ENCODE results near the gene KIZ. TPM values are rescaled to one million over a fixed set of nuclear protein-coding genes. Genes with fewer than 3 reads are reported as not detected.
A peak's percentile ranks its signal among the peaks of the same experiment; 100 is the strongest.

Gene KIZ
- total RNA-seq, 4 donors from 2014 or later = 23.2 to 58.7 (median 28.3) TPM

DNA sequence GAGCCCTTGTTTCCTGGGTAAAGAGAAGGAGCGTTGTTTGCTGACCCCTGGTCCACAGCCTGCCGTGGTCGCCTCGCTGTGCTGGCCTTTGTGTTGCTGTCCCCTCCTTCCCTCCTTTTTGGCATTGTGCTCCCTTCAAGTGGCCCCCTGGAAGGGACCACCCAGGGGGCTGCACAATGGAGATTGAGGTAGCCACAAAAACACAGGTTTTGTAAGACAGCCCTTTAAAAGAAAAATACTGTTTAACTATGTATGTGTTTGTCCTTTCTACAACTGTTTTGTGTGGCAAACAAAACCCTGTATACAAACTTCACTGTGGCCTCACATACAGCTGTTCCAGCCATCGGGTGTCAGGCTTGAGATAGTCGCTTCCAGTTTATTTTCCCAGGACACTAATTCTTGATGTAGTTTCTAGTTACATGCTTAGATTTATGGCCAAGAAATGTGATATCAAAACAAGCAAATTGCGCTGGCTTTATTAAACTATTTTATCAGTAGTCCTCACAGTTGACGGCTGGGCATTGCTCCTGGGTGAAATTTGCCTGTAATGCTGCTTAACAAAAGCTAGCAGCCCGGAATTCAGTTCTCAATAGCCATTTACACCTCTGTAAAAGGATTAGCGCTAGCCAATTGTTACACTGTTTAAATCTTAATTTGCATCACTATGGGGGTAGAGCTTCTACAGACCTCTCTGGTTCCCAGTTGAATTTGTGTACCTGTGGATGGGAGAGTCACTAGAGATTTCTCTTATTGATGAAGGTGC lies 64.1 kb downstream of the KIZ start:
- H3K9me3 ChIP-seq = no peaks in the 10 kb centered on the region
- TF ChIP-seq, protein P1, sequence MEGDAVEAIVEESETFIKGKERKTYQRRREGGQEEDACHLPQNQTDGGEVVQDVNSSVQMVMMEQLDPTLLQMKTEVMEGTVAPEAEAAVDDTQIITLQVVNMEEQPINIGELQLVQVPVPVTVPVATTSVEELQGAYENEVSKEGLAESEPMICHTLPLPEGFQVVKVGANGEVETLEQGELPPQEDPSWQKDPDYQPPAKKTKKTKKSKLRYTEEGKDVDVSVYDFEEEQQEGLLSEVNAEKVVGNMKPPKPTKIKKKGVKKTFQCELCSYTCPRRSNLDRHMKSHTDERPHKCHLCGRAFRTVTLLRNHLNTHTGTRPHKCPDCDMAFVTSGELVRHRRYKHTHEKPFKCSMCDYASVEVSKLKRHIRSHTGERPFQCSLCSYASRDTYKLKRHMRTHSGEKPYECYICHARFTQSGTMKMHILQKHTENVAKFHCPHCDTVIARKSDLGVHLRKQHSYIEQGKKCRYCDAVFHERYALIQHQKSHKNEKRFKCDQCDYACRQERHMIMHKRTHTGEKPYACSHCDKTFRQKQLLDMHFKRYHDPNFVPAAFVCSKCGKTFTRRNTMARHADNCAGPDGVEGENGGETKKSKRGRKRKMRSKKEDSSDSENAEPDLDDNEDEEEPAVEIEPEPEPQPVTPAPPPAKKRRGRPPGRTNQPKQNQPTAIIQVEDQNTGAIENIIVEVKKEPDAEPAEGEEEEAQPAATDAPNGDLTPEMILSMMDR (IDR thresholded peaks at IDR 0.05) = no peak
- TF ChIP-seq POLR2A (IDR thresholded peaks at IDR 0.05) = no peak
- no peak overlapping the region for H3K4me3 ChIP-seq
- H3K4me1 ChIP-seq = no peaks in the 10 kb centered on the region
- DNase-seq = no peak
- H3K27ac ChIP-seq = peak overlapping the region in 1 of 2 donors; percentile 64
- no peaks in the 10 kb centered on the region for H3K27me3 ChIP-seq
- intact Hi-C loops (cut with DNase I; ENCODE audit: low total_unique reads) = no loop called here
- no peaks in the 10 kb centered on the region for H3K36me3 ChIP-seq

DNA sequence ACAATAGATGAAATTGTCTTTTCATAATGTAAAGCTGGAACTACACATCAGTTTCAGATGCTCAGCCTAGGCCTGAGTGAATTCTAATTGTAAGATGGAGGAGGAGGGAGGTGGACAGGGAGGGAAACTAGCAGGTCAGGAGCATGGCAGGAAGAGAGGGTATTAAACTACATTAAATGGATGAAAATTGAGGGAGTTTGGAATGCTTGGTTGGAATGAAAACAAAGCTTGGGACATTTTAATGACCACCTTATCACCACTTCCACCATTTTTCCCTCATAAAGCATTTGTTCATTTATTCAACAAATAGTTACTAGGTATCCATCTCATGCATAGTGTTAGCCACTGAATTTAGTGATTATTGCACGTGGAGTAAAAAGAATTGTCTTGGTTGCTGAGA lies 65.0 kb downstream of the KIZ start:
- peak overlapping the region in 1 of 2 donors; percentile 64 for H3K27ac ChIP-seq
- H3K27me3 ChIP-seq = no peaks in the 10 kb centered on the region
- H3K36me3 ChIP-seq = no peaks in the 10 kb centered on the region
- DNase-seq = no peak
- no peaks in the 10 kb centered on the region for H3K4me1 ChIP-seq
- H3K9me3 ChIP-seq = no peaks in the 10 kb centered on the region
- intact Hi-C loops (cut with DNase I; ENCODE audit: low total_unique reads) = no loop called here
- TF ChIP-seq, protein P1 (IDR thresholded peaks at IDR 0.05) = no peak
- no peak for TF ChIP-seq POLR2A (IDR thresholded peaks at IDR 0.05)
- H3K4me3 ChIP-seq = no peak overlapping the region

DNA sequence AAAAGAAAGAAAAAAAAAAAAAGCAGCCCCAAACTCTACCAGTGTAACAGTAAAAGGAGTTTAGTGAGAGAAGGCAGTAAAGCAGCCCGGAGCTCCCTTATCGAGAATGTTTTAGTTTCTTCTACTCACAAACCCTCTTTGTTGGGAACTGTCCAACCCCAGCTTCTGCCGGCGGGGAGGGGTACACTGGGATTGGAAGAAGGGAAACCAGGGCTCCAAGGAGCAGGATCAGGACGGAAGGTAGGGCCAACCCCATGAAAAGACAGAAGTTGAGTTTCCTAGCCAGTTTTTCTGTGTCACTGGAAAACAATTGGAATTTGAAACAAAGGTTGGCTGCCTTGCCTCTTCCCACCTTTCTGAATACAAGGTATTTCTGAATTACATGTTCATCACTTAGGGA lies 66.0 kb downstream of the KIZ start:
- Histone ChIP-seq H3K36me3 (no peaks in the 10 kb centered on the region), H3K27ac (peak overlapping the region in 1 of 2 donors; percentile 64), H3K9me3 (no peaks in the 10 kb centered on the region), H3K4me3 (peak overlapping the region in 1 of 2 donors; percentile 10), H3K4me1 (no peaks in the 10 kb centered on the region), H3K27me3 (no peaks in the 10 kb centered on the region)
- intact Hi-C loops (cut with DNase I; ENCODE audit: low total_unique reads) = no loop called here
- no peak for DNase-seq
- TF ChIP-seq POLR2A (IDR thresholded peaks at IDR 0.05) = no peak
- TF ChIP-seq, protein P1 (IDR thresholded peaks at IDR 0.05) = no peak

DNA sequence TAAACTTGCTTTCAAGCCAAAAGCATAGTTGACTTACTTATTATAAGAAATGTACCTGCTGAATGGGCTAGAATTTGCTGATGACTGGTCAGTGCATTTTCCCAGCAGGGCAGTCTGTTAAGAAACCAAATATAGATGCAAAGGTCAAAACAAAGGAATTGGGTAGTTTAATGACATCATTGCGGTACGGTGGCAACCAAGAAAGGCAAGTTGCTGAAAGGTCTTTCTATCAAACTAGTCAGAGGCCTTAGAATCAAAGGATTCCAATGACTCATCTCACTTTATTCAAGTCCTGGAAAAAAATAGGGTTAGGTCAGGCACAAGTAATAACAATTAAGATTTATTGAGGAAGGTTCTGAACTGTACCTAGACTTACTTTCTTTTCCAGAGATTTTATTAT lies 76.4 kb downstream of the KIZ start:
- intact Hi-C loops (cut with DNase I; ENCODE audit: low total_unique reads) = no loop called here

DNA sequence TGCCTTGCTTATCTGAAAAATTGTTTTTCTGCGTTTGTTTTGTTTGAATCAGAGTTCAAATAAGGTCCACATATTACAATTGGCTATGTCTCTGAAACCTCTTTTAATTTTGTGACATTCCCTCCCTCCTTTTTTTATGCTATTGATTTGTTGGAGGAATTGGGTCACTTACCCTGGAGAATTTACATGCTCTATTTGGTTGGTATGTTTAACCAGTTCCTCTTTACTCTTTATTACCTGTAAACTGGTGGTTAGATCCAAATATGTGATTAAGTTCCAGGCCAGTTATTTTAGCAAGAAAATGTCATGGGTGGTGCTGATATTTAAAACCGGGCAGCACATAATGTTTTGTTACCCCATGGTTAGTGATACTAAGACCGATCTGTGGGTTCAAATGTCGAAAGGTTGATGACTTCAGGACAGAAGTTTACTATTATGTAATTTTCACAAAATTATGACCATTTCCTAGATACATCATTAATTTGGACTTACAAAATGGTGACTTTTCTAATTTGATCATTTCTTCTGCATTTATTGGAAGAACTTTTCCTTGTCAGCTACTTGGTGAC lies 77.3 kb downstream of the KIZ start:
- no peak for DNase-seq
- H3K9me3 ChIP-seq = no peaks in the 10 kb centered on the region
- H3K4me3 ChIP-seq = no peak overlapping the region
- no peaks in the 10 kb centered on the region for H3K27me3 ChIP-seq
- H3K4me1 ChIP-seq = no peaks in the 10 kb centered on the region
- intact Hi-C loops (cut with DNase I; ENCODE audit: low total_unique reads) = no loop called here
- H3K36me3 ChIP-seq = no peaks in the 10 kb centered on the region
- no peak overlapping the region for H3K27ac ChIP-seq
- TF ChIP-seq, protein P1 (IDR thresholded peaks at IDR 0.05) = no peak
- TF ChIP-seq POLR2A (IDR thresholded peaks at IDR 0.05) = no peak

More for the DNA sequence above, 76.4 kb downstream of the KIZ start:
- no peaks in the 10 kb centered on the region for H3K36me3 ChIP-seq
- no peaks in the 10 kb centered on the region for H3K9me3 ChIP-seq
- H3K4me1 ChIP-seq = no peaks in the 10 kb centered on the region
- DNase-seq = no peak
- no peaks in the 10 kb centered on the region for H3K27me3 ChIP-seq
- H3K27ac ChIP-seq = no peak overlapping the region
- TF ChIP-seq, protein P1 (IDR thresholded peaks at IDR 0.05) = no peak
- no peak for TF ChIP-seq POLR2A (IDR thresholded peaks at IDR 0.05)
- H3K4me3 ChIP-seq = no peak overlapping the region
